Endothelial cell of umbilical vein (primary cell): ENCODE results near the gene TGFBR2. TPM values are rescaled to one million over a fixed set of nuclear protein-coding genes. Genes with fewer than 3 reads are reported as not detected.

Source experiments
- BruUV-seq: library from RNA; stranded (reverse); fragments of 400-500 nt; replicated peaks from 2 replicates; lab custom pipeline; 2021; lab: Mats Ljungman, UMichigan
- CTCF ChIA-PET: fragments of 300-600, 350-600 bp; sonication (Branson Sonifier 250); formaldehyde crosslinking; loops from one replicate; lab custom pipeline; 2021; ENCODE audit warnings: antibody characterized with exemption, inconsistent platforms; lab: Charles Lee
- POLR2A ChIA-PET: fragments of 300-600, 350-600 bp; sonication (Branson Sonifier 250); formaldehyde crosslinking; loops from one replicate; lab custom pipeline; 2021; ENCODE audit warnings: antibody characterized with exemption, inconsistent platforms; lab: Charles Lee
- DNase-seq: peaks from one replicate; pipeline ENCODE4 v3.0.0-alpha.2; 2011; ENCODE audit warnings: low read depth, low spot score
- FAIRE-seq: peaks from 2 replicates; lab custom pipeline; 2011; peaks lifted over from hg19 to GRCh38; lab: Jason Lieb, UNC
- H2AFZ ChIP-seq: 2 replicates; pipeline ENCODE4 v1.6.0; 2012; ENCODE audit warnings: low read depth, low read length, control low read depth, inconsistent platforms
- H3K27ac ChIP-seq: 2 replicates; pipeline ENCODE4 v1.5.1; 2011; ENCODE audit warnings: low read depth, mild to moderate bottlenecking, control low read depth, low read length, moderate library complexity; ENCODE audit not compliant: insufficient read depth
- H3K27me3 ChIP-seq, 2 experiments: 2 replicates each; pipeline versions ENCODE4 v1.6.0 to v1.6.1; 2011; ENCODE audit warnings: low read length in 2 of 2, mixed read lengths in 1 of 2; ENCODE audit not compliant: control insufficient read depth in 2 of 2, insufficient read depth in 2 of 2
- H3K36me3 ChIP-seq, 2 experiments: 2 replicates in 1 of 2; 3 replicates in 1 of 2; pipeline ENCODE4 v1.5.1; 2011; ENCODE audit warnings: low read length in 2 of 2, mild to moderate bottlenecking in 1 of 2, moderate library complexity in 1 of 2; ENCODE audit not compliant: control insufficient read depth in 2 of 2, insufficient read depth in 2 of 2; ENCODE audit errors: extremely low read depth in 1 of 2
- H3K4me1 ChIP-seq: 3 replicates; pipeline ENCODE4 v1.5.1; 2011; ENCODE audit warnings: mild to moderate bottlenecking, low read length; ENCODE audit not compliant: control insufficient read depth, insufficient read depth; ENCODE audit errors: extremely low read depth
- H3K4me2 ChIP-seq: 2 replicates; pipeline ENCODE4 v1.6.1; 2011; ENCODE audit warnings: low read length, control low read depth, mixed read lengths; ENCODE audit not compliant: insufficient read depth
- H3K4me3 ChIP-seq, 3 experiments: fragments of 200-600 bp in 1 of 3; sonication (generic), shearing (Covaris generic) in 1 of 3; replicated peaks in 1 of 3; 2 replicates each; pipeline ENCODE4 v1.5.1; 2011 to 2016; ENCODE audit warnings: control low read depth in 3 of 3, low read length in 3 of 3, mild to moderate bottlenecking in 2 of 3, inconsistent platforms in 1 of 3, low read depth in 1 of 3, moderate library complexity in 1 of 3; ENCODE audit not compliant: insufficient read depth in 1 of 3
- H3K79me2 ChIP-seq: 2 replicates; pipeline ENCODE4 v1.6.0; 2012; ENCODE audit warnings: low read length, inconsistent platforms; ENCODE audit not compliant: control insufficient read depth, insufficient read depth
- H3K9ac ChIP-seq: replicated peaks from 2 replicates; pipeline ENCODE3; 2011; ENCODE audit warnings: low read length, control low read depth; ENCODE audit not compliant: insufficient read depth; ENCODE audit errors: extremely low read depth
- H3K9me1 ChIP-seq: replicated peaks from 3 replicates; pipeline ENCODE4 v1.6.0; 2011; ENCODE audit warnings: mild to moderate bottlenecking, low read length; ENCODE audit not compliant: control insufficient read depth, insufficient read depth; ENCODE audit errors: extremely low read depth
- H3K9me3 ChIP-seq: replicated peaks from 2 replicates; pipeline ENCODE4 v1.5.1; 2012; ENCODE audit warnings: low read length, inconsistent platforms; ENCODE audit not compliant: control insufficient read depth, insufficient read depth
- H4K20me1 ChIP-seq: replicated peaks from 2 replicates; pipeline ENCODE3; 2011; ENCODE audit warnings: mild to moderate bottlenecking, low read length; ENCODE audit not compliant: control insufficient read depth, insufficient read depth; ENCODE audit errors: extremely low read depth
- CTCF ChIP-seq, 2 donors: IDR thresholded peaks; 1 replicate in 1 of 2; 2 replicates in 1 of 2; pipeline ENCODE4 v1.5.1; 2011; ENCODE audit warnings: low read length in 2 of 2, mild to moderate bottlenecking in 2 of 2, moderate library complexity in 2 of 2, control low read depth in 1 of 2, inconsistent platforms in 1 of 2, low read depth in 1 of 2; ENCODE audit not compliant: insufficient read depth in 1 of 2; ENCODE audit errors: extremely low read depth in 1 of 2
- FOS ChIP-seq: IDR thresholded peaks from 2 replicates; pipeline ENCODE4 v1.6.1; 2011; ENCODE audit warnings: mild to moderate bottlenecking, low read length, moderate library complexity, borderline replicate concordance; ENCODE audit not compliant: insufficient read depth
- MAX ChIP-seq: IDR thresholded peaks from 2 replicates; pipeline ENCODE4 v1.6.1; 2011; ENCODE audit not compliant: insufficient read depth, insufficient read length
- POLR2AphosphoS5 ChIP-seq: IDR thresholded peaks from 2 replicates; pipeline ENCODE4 v1.6.1; 2012; ENCODE audit warnings: low read depth, mild to moderate bottlenecking, control low read depth, low read length, moderate library complexity; ENCODE audit not compliant: insufficient read depth
- dilution Hi-C: fragments of 300-500 bp; cut with MboI; formaldehyde crosslinking; loops from one replicate; pipeline ENCODE4 v1.15.0; 2019; ENCODE audit warnings: low sequenced_read_pairs; ENCODE audit not compliant: extremely low pct_ligation_motif_present
- intact Hi-C: fragments of 100-400 bp; cut with micrococcal nuclease; formaldehyde crosslinking; loops from one replicate; pipeline ENCODE4 v1.10.0; 2022
- polyA plus RNA-seq, 4 experiments: library from polyadenylated mRNA; depleted of rRNA in 3 of 4; stranded (reverse) in 3 of 4; unstranded in 1 of 4; fragments of >200 nt; gene quantifications; 2 replicates each; pipeline versions ENCODE4 v1.2.1 to v1.2.3, GENCODE V29; 2011 to 2012; ENCODE audit warnings: missing spikeins in 1 of 4
- total RNA-seq: library from RNA; stranded (reverse); gene quantifications from 2 replicates; pipeline ENCODE4 v1.2.3, GENCODE V29; 2021

TGFBR2 gene
- total and polyA plus RNA-seq, 2 donors (not counting 3 experiments of a cell fraction or from before 2014, with no cell fraction given) = 227 to 250 TPM

- dilution Hi-C loops (loop anchor here (25.0 kb wide), 1 partner anchor 269 kb away; no protein-coding TSS in a partner anchor), intact Hi-C loops (loop anchor here (1.0 to 2.0 kb wide), 12 partner anchors 53 to 564 kb away; no protein-coding TSS in a partner anchor)
- Histone ChIP-seq H3K4me1 (peaks cover 44% of the 10 kb centered on the region), H3K36me3 (no peaks in the 10 kb centered on the region), H3K27ac (peak overlapping the region; percentile 76), H3K9ac (peak overlapping the region; percentile 66), H3K4me3 (peak overlapping the region in 2 of 3 experiments; percentile 2 to 38), H3K27me3 (no peaks in the 10 kb centered on the region), H3K9me3 (no peaks in the 10 kb centered on the region), H4K20me1 (no peaks in the 10 kb centered on the region), H2AFZ (no peak overlapping the region), H3K4me2 (peak overlapping the region; percentile 68), H3K79me2 (peaks cover 42% of the 10 kb centered on the region), H3K9me1 (no peaks in the 10 kb centered on the region)
- DNase-seq = no peak
- ChIA-PET CTCF (interaction anchor here (0.6 to 3.6 kb wide), 33 partner anchors 10 to 591 kb away, joined by 3 to 25 read pairs (median 4); no protein-coding TSS in a partner anchor), POLR2A (interaction anchor here (0.7 to 2.6 kb wide), 16 partner anchors 20 to 315 kb away, joined by 3 to 13 read pairs (median 5); no protein-coding TSS in a partner anchor)
- TF ChIP-seq POLR2AphosphoS5 = no peak
- TF ChIP-seq MAX = no peak
- TF ChIP-seq CTCF (IDR thresholded peaks at IDR 0.05; ENCODE audit: extremely low read depth in 1 of 2, insufficient read depth in 1 of 2, low read depth in 1 of 2, low read length in 2 of 2) = no peak
- TF ChIP-seq FOS = no peak
- BruUV-seq = TSS peak; percentile 48
- FAIRE-seq = no peak
These were observed 598 bp upstream of the TGFBR2 start for GRCh38 chr3:30605706-30606300.
